HS-5 (cell line): ENCODE results near the gene SERPINB1.

Experiments used
- DNase-seq: peaks from one replicate; pipeline ENCODE4 v3.0.0-alpha.2; 2012; ENCODE audit warnings: low read depth

The SERPINB1 gene

GRCh38 chr6:2793534-2794151 is 48.0 kb downstream of the SERPINB1 start:
- no peak for DNase-seq

DNA sequence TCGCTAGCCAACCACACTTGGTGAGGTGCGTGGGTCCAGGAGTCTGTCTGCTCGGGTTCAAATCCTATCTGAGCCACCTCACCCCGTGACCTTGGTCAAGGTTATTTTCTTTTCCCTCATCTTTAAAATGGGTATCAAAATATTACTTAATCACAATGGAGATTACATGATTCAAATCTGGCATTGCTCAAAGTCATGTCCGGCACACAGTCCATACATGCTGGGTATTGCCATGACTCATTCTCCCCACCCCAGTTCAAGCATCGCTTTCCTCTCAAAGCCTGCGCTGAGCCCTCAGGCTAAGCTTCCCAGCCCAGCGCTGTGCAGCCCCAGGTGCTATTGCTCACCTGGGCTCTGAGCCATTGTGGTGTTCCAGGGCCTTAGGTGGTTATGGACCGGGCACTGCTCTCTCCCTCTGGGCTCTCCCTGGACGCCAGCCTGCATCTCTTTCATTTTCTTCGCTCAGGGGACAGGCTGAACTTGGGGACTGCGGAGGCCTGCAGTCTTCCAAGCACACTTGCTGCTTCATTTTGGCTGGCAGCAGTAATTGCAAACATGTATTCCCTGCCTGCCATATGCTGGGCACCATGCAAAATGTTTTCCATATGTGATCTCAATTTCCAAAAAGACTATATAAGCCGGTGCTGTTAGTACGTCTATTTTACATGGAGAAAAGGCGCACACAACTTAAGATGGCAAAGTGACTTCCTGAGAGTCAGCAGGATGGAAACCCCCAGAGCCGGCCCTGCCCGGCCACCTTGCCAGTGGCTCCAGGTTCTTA is 49.1 kb downstream of the SERPINB1 start:
- DNase-seq, result no peak

- no peak for DNase-seq
Measured at GRCh38 chr6:2791450-2791974, 50.2 kb downstream of the SERPINB1 start.

GRCh38 chr6:2790588-2791449 is 50.8 kb downstream of the SERPINB1 start:
- peak; percentile 74 for DNase-seq

DNA sequence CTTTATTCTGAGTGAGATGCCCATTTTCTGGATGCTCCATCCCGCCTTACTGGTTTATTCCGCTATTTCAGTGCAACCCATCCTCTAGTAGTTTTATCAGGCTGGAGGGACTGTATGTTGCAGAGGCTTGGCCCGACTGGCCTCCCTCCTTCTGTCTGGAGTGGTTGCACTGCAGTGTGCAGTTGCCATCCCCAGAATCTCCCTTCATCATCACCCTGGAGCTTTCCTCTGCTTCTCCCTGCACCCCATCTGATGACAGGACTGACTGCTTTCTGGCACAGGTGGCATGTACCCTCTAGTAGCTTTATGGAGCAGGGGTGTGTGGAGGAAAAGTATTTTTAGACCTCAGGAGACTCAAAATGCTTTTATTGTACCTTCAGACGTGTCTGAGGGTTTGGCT is 55.4 kb downstream of the SERPINB1 start:
- DNase-seq, result no peak

- no peak for DNase-seq
Measured at GRCh38 chr6:2784930-2785329, 56.7 kb downstream of the SERPINB1 start.

GRCh38 chr6:2784061-2784460 is 57.6 kb downstream of the SERPINB1 start:
- no peak for DNase-seq

DNA sequence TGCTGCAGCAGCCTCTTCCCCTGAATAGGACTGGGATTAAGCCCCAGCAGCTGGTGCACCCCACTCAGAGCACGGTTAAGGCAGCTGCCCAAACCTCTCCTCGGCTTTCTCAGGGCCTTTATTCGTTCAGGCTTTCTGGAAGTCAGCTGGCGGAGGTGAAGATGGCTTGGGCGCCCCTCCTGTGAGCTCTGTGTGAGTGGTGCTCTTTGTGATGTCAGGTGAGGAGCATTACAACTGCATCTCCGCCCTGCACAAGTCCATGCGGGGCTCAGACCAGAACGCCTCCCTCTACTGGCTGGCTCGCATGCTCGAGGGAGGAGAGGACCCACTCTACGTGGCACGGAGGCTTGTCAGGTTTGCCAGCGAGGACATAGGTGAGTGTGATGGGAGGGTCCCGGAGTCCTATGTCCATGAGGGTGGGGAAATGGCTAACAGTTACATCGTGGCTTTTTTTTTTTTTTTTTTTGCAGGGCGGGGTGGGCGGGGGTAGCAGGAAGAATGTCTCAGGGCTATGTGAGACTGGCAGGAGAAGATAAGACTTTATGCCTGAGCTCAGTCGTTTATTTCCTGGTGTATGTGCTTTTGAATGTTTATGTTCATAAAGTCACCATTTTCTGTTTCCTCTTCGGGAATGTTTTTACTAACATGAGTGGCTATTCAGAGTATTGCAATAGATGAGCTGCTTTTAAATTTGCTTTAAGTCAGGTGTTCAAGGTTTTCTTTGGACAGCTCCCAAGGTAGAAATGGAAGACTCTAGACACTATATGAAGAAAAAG is 58.3 kb downstream of the SERPINB1 start:
- DNase-seq, result no peak

GRCh38 chr6:2782825-2783187 is 58.9 kb downstream of the SERPINB1 start:
- DNase-seq, result no peak

- DNase-seq, result no peak
Measured at GRCh38 chr6:2782356-2782708, 59.3 kb downstream of the SERPINB1 start.
